GM23338 (cell line): ENCODE measurements around the gene TCFL5. TPM values are rescaled to one million over a fixed set of nuclear protein-coding genes. Genes with fewer than 3 reads are reported as not detected.
A peak's percentile ranks its signal among the peaks of the same experiment; 100 is the strongest.

ENCODE experiments used
- ATAC-seq: fragments of 200-7000 bp; cut with Tn5 transposase; 3 replicates; pipeline ENCODE4 v1.9.1; 2020
- DNase-seq: peaks from one replicate; pipeline ENCODE4 v3.0.0-alpha.2; 2015; ENCODE audit warnings: low spot score
- H2AFZ ChIP-seq: fragments of 200-600 bp; sonication (generic); 2 replicates; pipeline ENCODE4 v1.8.0; 2016; ENCODE audit warnings: antibody characterized with exemption, mild to moderate bottlenecking, moderate library complexity
- H3F3A ChIP-seq: fragments of 200-600 bp; sonication (generic); replicated peaks from 2 replicates; pipeline ENCODE4 v1.8.0; 2017; ENCODE audit warnings: antibody characterized with exemption, mixed run types, low read depth
- H3K27ac ChIP-seq: fragments of 200-600 bp; sonication (generic); 2 replicates; pipeline ENCODE4 v1.6.1; 2016; ENCODE audit warnings: low read depth
- H3K27me3 ChIP-seq: fragments of 200-600 bp; sonication (generic); 2 replicates; pipeline ENCODE4 v1.8.0; 2016; ENCODE audit warnings: mild to moderate bottlenecking, mixed run types, moderate library complexity; ENCODE audit not compliant: insufficient read depth
- H3K36me3 ChIP-seq: fragments of 200-600 bp; sonication (generic); 2 replicates; pipeline ENCODE4 v1.8.0; 2016; ENCODE audit warnings: mild to moderate bottlenecking; ENCODE audit not compliant: insufficient read depth
- H3K4me1 ChIP-seq: fragments of 200-600 bp; sonication (generic); 2 replicates; pipeline ENCODE4 v1.8.0; 2016; ENCODE audit warnings: mild to moderate bottlenecking, moderate library complexity; ENCODE audit not compliant: insufficient read depth
- H3K4me2 ChIP-seq: fragments of 200-600 bp; sonication (generic); 2 replicates; pipeline ENCODE4 v1.7.1; 2017; ENCODE audit warnings: mixed run types
- H3K4me3 ChIP-seq: fragments of 200-600 bp; sonication (generic); 2 replicates; pipeline ENCODE4 v1.6.1; 2016; ENCODE audit warnings: mixed run types
- H3K79me2 ChIP-seq: fragments of 200-600 bp; sonication (generic); replicated peaks from 2 replicates; pipeline ENCODE4 v1.8.0; 2017; ENCODE audit warnings: mild to moderate bottlenecking; ENCODE audit not compliant: insufficient read depth
- H3K9me2 ChIP-seq: fragments of 200-600 bp; sonication (generic); 2 replicates; pipeline ENCODE4 v1.8.0; 2017; ENCODE audit not compliant: insufficient read depth
- H4K20me1 ChIP-seq: fragments of 200-600 bp; sonication (generic); replicated peaks from 2 replicates; pipeline ENCODE4 v1.8.0; 2017; ENCODE audit warnings: mild to moderate bottlenecking; ENCODE audit not compliant: insufficient read depth
- H3K27ac Mint-ChIP-seq: 2 replicates; pipeline ENCODE4 v1.8.0; 2020; ENCODE audit warnings: inconsistent platforms, mild to moderate bottlenecking, moderate library complexity, mixed read lengths
- H3K27me3 Mint-ChIP-seq: 3 replicates; pipeline ENCODE4 v1.8.0; 2022; ENCODE audit warnings: low read depth, mild to moderate bottlenecking, moderate library complexity, mixed read lengths, inconsistent platforms; ENCODE audit not compliant: insufficient read depth, poor library complexity
- H3K36me3 Mint-ChIP-seq: 3 replicates; pipeline ENCODE4 v1.8.0; 2021; ENCODE audit warnings: low read depth, mild to moderate bottlenecking, inconsistent platforms, moderate library complexity, mixed read lengths
- H3K4me1 Mint-ChIP-seq: 3 replicates; pipeline ENCODE4 v1.8.0; 2020; ENCODE audit warnings: mild to moderate bottlenecking, inconsistent platforms, mixed read lengths
- H3K4me3 Mint-ChIP-seq: 3 replicates; pipeline ENCODE4 v1.8.0; 2021; ENCODE audit warnings: moderate library complexity, mild to moderate bottlenecking, inconsistent platforms, mixed read lengths
- H3K9me3 Mint-ChIP-seq: 3 replicates; pipeline ENCODE4 v1.8.0; 2020; ENCODE audit warnings: moderate library complexity, mild to moderate bottlenecking, inconsistent platforms, mixed read lengths
- EZH2phosphoT487 ChIP-seq: fragments of 200-600 bp; sonication (generic); IDR thresholded peaks from one replicate; pipeline ENCODE4 v1.8.1; 2018; ENCODE audit warnings: antibody characterized with exemption; ENCODE audit not compliant: unreplicated experiment
- JUNB ChIP-seq: IDR thresholded peaks from one replicate; pipeline ENCODE4 v1.6.1; 2016; ENCODE audit warnings: antibody characterized with exemption; ENCODE audit not compliant: unreplicated experiment
- NANOG ChIP-seq: IDR thresholded peaks from 2 replicates; pipeline ENCODE4 v1.6.1; 2016; ENCODE audit warnings: antibody characterized with exemption, borderline replicate concordance
- POLR2AphosphoS5 ChIP-seq: IDR thresholded peaks from 2 replicates; pipeline ENCODE4 v1.6.1; 2016; ENCODE audit warnings: antibody characterized with exemption, low read depth
- STAT1 ChIP-seq: IDR thresholded peaks from one replicate; pipeline ENCODE4 v1.6.1; 2016; ENCODE audit warnings: antibody characterized with exemption; ENCODE audit not compliant: unreplicated experiment
- ZNF114 ChIP-seq: fragments of 250-450 bp; sonication (Bioruptor Pico); IDR thresholded peaks from 2 replicates; pipeline ENCODE4 v1.5.0; 2020; ENCODE audit warnings: mild to moderate bottlenecking, moderate library complexity
- ZNF331 ChIP-seq: fragments of 250-450 bp; sonication (Bioruptor Pico); IDR thresholded peaks from 2 replicates; pipeline ENCODE4 v1.5.0; 2020; ENCODE audit warnings: low read depth, mild to moderate bottlenecking, moderate library complexity
- ZNF462 ChIP-seq: fragments of 250-450 bp; sonication (Bioruptor Pico); IDR thresholded peaks from 2 replicates; pipeline ENCODE4 v1.5.0; 2020; ENCODE audit warnings: mild to moderate bottlenecking, moderate library complexity
- polyA plus RNA-seq: library from polyadenylated mRNA; unstranded; fragments of >200 nt; fragmentation: Nextera tagmentation; extraction: Ambion mirVana; gene quantifications from 2 replicates; pipeline ENCODE4 v1.2.1, GENCODE V29; 2016
- total RNA-seq: library from RNA; depleted of rRNA; stranded (reverse); fragments of >200 nt; shearing (Covaris generic); gene quantifications from 2 replicates; pipeline ENCODE4 v1.2.3, GENCODE V29; 2014
- TF ChIP-seq, protein P1 (sequence below): IDR thresholded peaks from 2 replicates; pipeline ENCODE4 v1.6.1; 2016; ENCODE audit warnings: antibody characterized with exemption

The TCFL5 gene
- total and polyA plus RNA-seq, 2 experiments from 2014 or later, result 5.8 to 19.3 TPM

DNA sequence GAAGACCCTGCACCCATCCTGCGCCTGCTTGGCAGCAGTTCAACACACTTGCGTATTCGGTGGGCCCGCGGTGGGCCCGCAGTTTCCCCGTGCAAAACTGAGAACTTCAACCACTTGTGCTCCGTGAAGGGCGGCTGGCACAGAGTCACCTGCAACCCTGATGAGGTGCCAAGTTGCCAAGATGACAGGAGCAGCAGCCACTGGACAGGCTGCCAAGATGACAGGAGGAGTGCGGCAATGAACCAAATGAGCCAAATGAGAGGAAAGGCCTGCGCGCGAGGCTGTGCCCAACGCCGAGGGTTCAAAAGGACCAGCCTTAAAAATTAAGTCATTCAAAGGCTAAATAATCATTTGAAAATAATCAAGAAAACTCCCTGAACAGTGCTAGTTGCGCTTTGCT lies 44.6 kb upstream of the TCFL5 start (continued):
- TF ChIP-seq ZNF462 (CRISPR knock-in tag) (no peak), EZH2phosphoT487 (no peak), STAT1 (no peak), JUNB (no peak), POLR2AphosphoS5 (no peak), NANOG (no peak), ZNF331 (no peak)
- TF ChIP-seq, protein P1, sequence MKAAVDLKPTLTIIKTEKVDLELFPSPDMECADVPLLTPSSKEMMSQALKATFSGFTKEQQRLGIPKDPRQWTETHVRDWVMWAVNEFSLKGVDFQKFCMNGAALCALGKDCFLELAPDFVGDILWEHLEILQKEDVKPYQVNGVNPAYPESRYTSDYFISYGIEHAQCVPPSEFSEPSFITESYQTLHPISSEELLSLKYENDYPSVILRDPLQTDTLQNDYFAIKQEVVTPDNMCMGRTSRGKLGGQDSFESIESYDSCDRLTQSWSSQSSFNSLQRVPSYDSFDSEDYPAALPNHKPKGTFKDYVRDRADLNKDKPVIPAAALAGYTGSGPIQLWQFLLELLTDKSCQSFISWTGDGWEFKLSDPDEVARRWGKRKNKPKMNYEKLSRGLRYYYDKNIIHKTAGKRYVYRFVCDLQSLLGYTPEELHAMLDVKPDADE, result no peak

DNA sequence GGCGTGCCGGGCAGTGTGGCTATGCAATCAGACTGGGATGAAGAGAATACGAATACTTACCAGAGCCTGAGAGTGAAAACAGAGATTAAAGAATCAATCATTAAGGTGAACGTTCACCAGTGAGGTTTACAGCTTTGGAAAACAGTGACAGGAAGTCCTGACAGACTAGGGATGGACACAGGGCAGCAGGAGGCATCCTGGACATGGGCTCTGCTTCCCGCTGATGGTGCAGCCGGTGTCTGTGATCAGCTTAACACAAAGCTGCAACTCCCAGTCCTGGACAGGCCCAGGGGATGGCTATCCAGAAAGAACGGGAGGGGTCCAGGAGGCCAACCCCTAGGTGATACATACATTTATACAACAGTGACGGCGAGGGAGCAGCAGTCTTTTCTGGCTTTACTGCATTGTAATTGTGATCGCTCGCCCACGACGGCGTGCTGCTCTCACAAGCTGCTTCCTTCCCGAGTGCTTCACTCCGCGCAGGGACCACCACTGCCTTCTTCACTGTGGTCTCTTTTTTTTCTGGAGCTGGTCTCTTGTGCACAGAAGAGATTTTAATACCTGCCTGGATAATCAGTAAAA lies 44.0 kb upstream of the TCFL5 start:
- Mint-ChIP-seq H3K36me3 (peaks cover 96% of the 10 kb centered on the region), H3K4me1 (peaks cover 12% of the 10 kb centered on the region), H3K27me3 (peaks cover 15% of the 10 kb centered on the region), H3K4me3 (no peak overlapping the region; the same call in 2 of the 3 replicates), H3K9me3 (no peaks in the 10 kb centered on the region), H3K27ac (no peak overlapping the region)
- H3K79me2 ChIP-seq, result peaks cover 63% of the 10 kb centered on the region
- H3K27me3 ChIP-seq, result no peaks in the 10 kb centered on the region
- ATAC-seq (no peak), DNase-seq (no peak)
- TF ChIP-seq ZNF114 (CRISPR knock-in tag), result no peak
- 0 out of 2 replicates have a peak, but pooled peaks have one; percentile 8 for TF ChIP-seq POLR2AphosphoS5
- peaks cover 86% of the 10 kb centered on the region for H3K36me3 ChIP-seq
- peaks cover 82% of the 10 kb centered on the region for H4K20me1 ChIP-seq
- H3K9me2 ChIP-seq, result no peaks in the 10 kb centered on the region
- peaks cover 18% of the 10 kb centered on the region; the same call in 1 of the 2 replicates for H3K4me1 ChIP-seq
- H2AFZ ChIP-seq, result no peak overlapping the region
- peak overlapping the region; percentile 50; the same call in 1 of the 2 replicates for H3K27ac ChIP-seq
- H3F3A ChIP-seq, result peaks cover 93% of the 10 kb centered on the region
- no peak overlapping the region for H3K4me3 ChIP-seq
- no peak overlapping the region for H3K4me2 ChIP-seq
